HG03460 (cell line): ENCODE data around the gene PGM2.
"Not testable (repeated sequence)": the region's sequence is repeated elsewhere in the genome, so short reads cannot be mapped to it uniquely, and the experiment has no call there.

ENCODE experiments used
- ATAC-seq: cut with Tn5 transposase; IDR thresholded peaks from one replicate; pipeline ENCODE4 v1.9.1; 2021; ENCODE audit not compliant: unreplicated experiment

PGM2 gene

GRCh38 chr4:37816719-37817118 lies 9.8 kb upstream of the PGM2 start:
- no peak for ATAC-seq

- no peak for ATAC-seq
These were observed 7.7 kb upstream of the PGM2 start for GRCh38 chr4:37818752-37819151.

- ATAC-seq, result not testable (repeated sequence)
These were observed 6.0 kb upstream of the PGM2 start for GRCh38 chr4:37820458-37820857.

GRCh38 chr4:37821953-37822605 lies 4.4 kb upstream of the PGM2 start:
- ATAC-seq, result no peak

GRCh38 chr4:37825501-37825900 lies 985 bp upstream of the PGM2 start:
- ATAC-seq, result not testable (repeated sequence)

GRCh38 chr4:37825968-37826294 lies 555 bp upstream of the PGM2 start:
- ATAC-seq, result peak; percentile 7

- peak; percentile 47 for ATAC-seq
These were observed 672 bp downstream of the PGM2 start for GRCh38 chr4:37827030-37827685.

GRCh38 chr4:37827802-37828321 lies 1.4 kb downstream of the PGM2 start:
- ATAC-seq, result no peak

GRCh38 chr4:37828843-37829242 lies 2.4 kb downstream of the PGM2 start:
- ATAC-seq, result no peak

GRCh38 chr4:37830640-37831039 lies 4.2 kb downstream of the PGM2 start:
- no peak for ATAC-seq

- ATAC-seq, result no peak
These were observed 8.5 kb downstream of the PGM2 start for GRCh38 chr4:37835031-37835430.

GRCh38 chr4:37835806-37836205 lies 9.3 kb downstream of the PGM2 start:
- no peak for ATAC-seq

GRCh38 chr4:37836274-37836673 lies 9.8 kb downstream of the PGM2 start:
- ATAC-seq, result no peak

- ATAC-seq, result no peak
These were observed 10.5 kb downstream of the PGM2 start for GRCh38 chr4:37836838-37837440.

GRCh38 chr4:37837446-37837845 lies 11.0 kb downstream of the PGM2 start:
- no peak for ATAC-seq

- no peak for ATAC-seq
These were observed 12.9 kb downstream of the PGM2 start for GRCh38 chr4:37839426-37839825.

GRCh38 chr4:37844204-37844603 lies 17.7 kb downstream of the PGM2 start:
- no peak for ATAC-seq

GRCh38 chr4:37845201-37845600 lies 18.7 kb downstream of the PGM2 start:
- no peak for ATAC-seq

- ATAC-seq, result no peak
These were observed 20.9 kb downstream of the PGM2 start for GRCh38 chr4:37847311-37847884.

GRCh38 chr4:37852376-37852775 lies 25.9 kb downstream of the PGM2 start:
- ATAC-seq, result no peak

GRCh38 chr4:37858112-37858511 lies 31.6 kb downstream of the PGM2 start:
- ATAC-seq, result no peak

- no peak for ATAC-seq
These were observed 32.4 kb downstream of the PGM2 start for GRCh38 chr4:37858872-37859271.
